H1 (cell line): ENCODE measurements around the gene RYR3. TPM values are rescaled to one million over a fixed set of nuclear protein-coding genes. Genes with fewer than 3 reads are reported as not detected.

ENCODE experiments used
- CTCF ChIA-PET: fragments of 300-600 bp; sonication (Branson Sonifier 250); formaldehyde crosslinking; loops from one replicate; lab custom pipeline; 2021; ENCODE audit not compliant: partially characterized antibody; lab: Charles Lee
- POLR2A ChIA-PET: fragments of 300-600 bp; sonication (Branson Sonifier 250); formaldehyde crosslinking; loops from one replicate; lab custom pipeline; 2021; ENCODE audit warnings: inconsistent platforms; ENCODE audit not compliant: partially characterized antibody; lab: Charles Lee
- DNase-seq, 2 experiments: peaks; one replicate each; pipeline versions ENCODE4 v3.0.0 to v3.0.0-alpha.2; 2010 to 2022; ENCODE audit warnings: low spot score in 2 of 2, low read depth in 1 of 2, mixed read lengths in 1 of 2
- FAIRE-seq: peaks from 2 replicates; lab custom pipeline; 2011; peaks lifted over from hg19 to GRCh38; lab: Jason Lieb, UNC
- H2AFZ ChIP-seq: 2 replicates; pipeline ENCODE4 v1.8.1; 2012; ENCODE audit warnings: low read length, inconsistent platforms
- H2AK5ac ChIP-seq: 2 replicates; pipeline ENCODE4 v1.6.1; 2013; ENCODE audit warnings: low read depth, low read length
- H2BK120ac ChIP-seq: replicated peaks from 2 replicates; pipeline ENCODE3; 2013; ENCODE audit warnings: low read depth, low read length, inconsistent platforms
- H2BK12ac ChIP-seq: 2 replicates; pipeline ENCODE4 v1.6.1; 2013; ENCODE audit warnings: low read depth, low read length
- H2BK15ac ChIP-seq: 2 replicates; pipeline ENCODE4 v1.6.1; 2013; ENCODE audit warnings: low read length
- H2BK20ac ChIP-seq: 2 replicates; pipeline ENCODE4 v1.6.1; 2013; ENCODE audit warnings: low read length
- H2BK5ac ChIP-seq: 2 replicates; pipeline ENCODE4 v1.6.1; 2013; ENCODE audit warnings: low read depth, low read length
- H3K14ac ChIP-seq: 2 replicates; pipeline ENCODE4 v1.6.1; 2013; ENCODE audit warnings: inconsistent platforms; ENCODE audit not compliant: insufficient read length
- H3K18ac ChIP-seq: 2 replicates; pipeline ENCODE4 v1.6.1; 2013; ENCODE audit warnings: low read length; ENCODE audit errors: extremely low read depth
- H3K23ac ChIP-seq: 2 replicates; pipeline ENCODE4 v1.6.1; 2013; ENCODE audit warnings: inconsistent platforms; ENCODE audit not compliant: insufficient read length
- H3K23me2 ChIP-seq: 2 replicates; pipeline ENCODE4 v1.6.1; 2013; ENCODE audit warnings: low read depth, low read length
- H3K27ac ChIP-seq: 2 replicates; pipeline ENCODE4 v1.6.1; 2011; ENCODE audit warnings: low read depth, low read length, inconsistent platforms
- H3K27me3 ChIP-seq, 4 experiments: replicated peaks in 1 of 4; 1 replicate in 1 of 4; 2 replicates in 3 of 4; pipeline versions ENCODE4 v1.6.1 to v1.8.1; 2011 to 2013; ENCODE audit warnings: low read length in 3 of 4, mild to moderate bottlenecking in 3 of 4, inconsistent platforms in 2 of 4, mixed read lengths in 2 of 4, moderate library complexity in 1 of 4; ENCODE audit not compliant: control insufficient read depth in 3 of 4, insufficient read depth in 3 of 4; ENCODE audit errors: extremely low read depth in 1 of 4
- H3K36me3 ChIP-seq, 4 experiments: 2 replicates each; pipeline versions ENCODE4 v1.6.1 to v1.8.1; 2011 to 2013; ENCODE audit warnings: mild to moderate bottlenecking in 4 of 4, low read length in 3 of 4, moderate library complexity in 2 of 4, control low read depth in 1 of 4, inconsistent platforms in 1 of 4; ENCODE audit not compliant: insufficient read depth in 4 of 4, control insufficient read depth in 2 of 4
- H3K4ac ChIP-seq: replicated peaks from 2 replicates; pipeline ENCODE3; 2013; ENCODE audit warnings: low read length, low read depth, mixed read lengths, inconsistent platforms; ENCODE audit not compliant: insufficient read length
- H3K4me1 ChIP-seq, 4 experiments: replicated peaks in 1 of 4; 1 replicate in 1 of 4; 2 replicates in 3 of 4; pipeline versions ENCODE4 v1.6.1 to v1.8.1; 2011 to 2013; ENCODE audit warnings: low read length in 3 of 4, inconsistent platforms in 2 of 4, mixed read lengths in 1 of 4; ENCODE audit not compliant: insufficient read depth in 4 of 4, control insufficient read depth in 3 of 4
- H3K4me2 ChIP-seq, 2 experiments: 2 replicates each; pipeline versions ENCODE4 v1.6.1 to v1.8.1; 2011 to 2013; ENCODE audit warnings: low read depth in 2 of 2, low read length in 2 of 2, control low read depth in 1 of 2, inconsistent platforms in 1 of 2, mild to moderate bottlenecking in 1 of 2; ENCODE audit not compliant: insufficient read depth in 1 of 2
- H3K4me3 ChIP-seq, 4 experiments: fragments of 200-600, 300-600 bp in 1 of 4; sonication (generic), shearing (Covaris generic), sonication (Bioruptor Twin) in 1 of 4; 2 replicates each; pipeline versions ENCODE4 v1.5.1 to v1.8.1; 2011 to 2016; ENCODE audit warnings: low read length in 4 of 4, low read depth in 3 of 4, control low read depth in 2 of 4, inconsistent platforms in 2 of 4, mild to moderate bottlenecking in 2 of 4, mixed read lengths in 1 of 4, moderate library complexity in 1 of 4; ENCODE audit not compliant: insufficient read depth in 2 of 4; ENCODE audit errors: extremely low read depth in 1 of 4
- H3K56ac ChIP-seq: replicated peaks from 2 replicates; pipeline ENCODE3; 2013; ENCODE audit warnings: low read depth, mild to moderate bottlenecking, mixed read lengths, low read length, inconsistent platforms; ENCODE audit not compliant: insufficient read length
- H3K79me1 ChIP-seq: 2 replicates; pipeline ENCODE4 v1.6.1; 2013; ENCODE audit warnings: low read depth, low read length, control low read depth
- H3K79me2 ChIP-seq, 2 experiments: 2 replicates each; pipeline versions ENCODE4 v1.6.1 to v1.8.1; 2012 to 2013; ENCODE audit warnings: low read length in 2 of 2, mild to moderate bottlenecking in 2 of 2, inconsistent platforms in 1 of 2; ENCODE audit not compliant: insufficient read depth in 2 of 2, control insufficient read depth in 1 of 2
- H3K9ac ChIP-seq, 4 experiments: replicated peaks in 1 of 4; 1 replicate in 1 of 4; 2 replicates in 3 of 4; pipeline versions ENCODE4 v1.6.1 to v1.8.1; 2011 to 2013; ENCODE audit warnings: low read depth in 3 of 4, low read length in 3 of 4, control low read depth in 2 of 4, mild to moderate bottlenecking in 2 of 4, moderate library complexity in 2 of 4, inconsistent platforms in 1 of 4; ENCODE audit errors: extremely low read depth in 1 of 4
- H3K9me3 ChIP-seq, 2 experiments: 2 replicates each; pipeline versions ENCODE4 v1.6.1 to v1.8.1; 2012 to 2013; ENCODE audit warnings: mild to moderate bottlenecking in 2 of 2, moderate library complexity in 2 of 2, control low read depth in 1 of 2, inconsistent platforms in 1 of 2, low read depth in 1 of 2, low read length in 1 of 2, mixed read lengths in 1 of 2; ENCODE audit not compliant: insufficient read depth in 2 of 2
- H4K20me1 ChIP-seq, 2 experiments: replicated peaks in 1 of 2; 2 replicates each; pipeline versions ENCODE3 to v1.8.1; 2011 to 2013; ENCODE audit warnings: inconsistent platforms in 2 of 2, low read length in 2 of 2, mild to moderate bottlenecking in 1 of 2; ENCODE audit not compliant: insufficient read depth in 2 of 2, control insufficient read depth in 1 of 2
- H4K5ac ChIP-seq: 2 replicates; pipeline ENCODE4 v1.6.1; 2013; ENCODE audit warnings: low read length, low read depth, mixed read lengths, inconsistent platforms; ENCODE audit not compliant: insufficient read length
- H4K8ac ChIP-seq: 2 replicates; pipeline ENCODE4 v1.8.0; 2013; ENCODE audit warnings: mild to moderate bottlenecking, moderate library complexity, low read length, inconsistent platforms; ENCODE audit not compliant: insufficient read depth; ENCODE audit errors: extremely low read depth
- H4K91ac ChIP-seq: replicated peaks from 2 replicates; pipeline ENCODE3; 2013; ENCODE audit warnings: low read length, mixed read lengths, inconsistent platforms; ENCODE audit not compliant: insufficient read length
- BACH1 ChIP-seq: IDR thresholded peaks from 2 replicates; pipeline ENCODE4 v1.6.1; 2012; ENCODE audit warnings: low read length, improper control_type of control experiment
- BCL11A ChIP-seq, 2 experiments: IDR thresholded peaks; one replicate each; pipeline ENCODE4 v1.6.1; 2011; ENCODE audit warnings: low read depth in 2 of 2, low read length in 2 of 2, mild to moderate bottlenecking in 2 of 2
- BRCA1 ChIP-seq: IDR thresholded peaks from 2 replicates; pipeline ENCODE4 v1.6.1; 2012; ENCODE audit warnings: low read depth, low read length, improper control_type of control experiment
- CBX8 ChIP-seq: fragments of 300-800, 300-1000 bp; sonication (generic); IDR thresholded peaks from 2 replicates; pipeline ENCODE4 v1.7.1; 2016; ENCODE audit warnings: low read depth, low read length, borderline replicate concordance
- CHD1 ChIP-seq: IDR thresholded peaks from 2 replicates; pipeline ENCODE4 v1.6.1; 2012; ENCODE audit warnings: low read depth, low read length, improper control_type of control experiment
- CHD2 ChIP-seq: IDR thresholded peaks from 2 replicates; pipeline ENCODE4 v1.6.1; 2012; ENCODE audit warnings: low read length, improper control_type of control experiment
- CTBP2 ChIP-seq: IDR thresholded peaks from 2 replicates; pipeline ENCODE4 v1.7.0; 2011; ENCODE audit warnings: borderline replicate concordance, mild to moderate bottlenecking, moderate library complexity, mixed read lengths, low read length; ENCODE audit not compliant: insufficient read depth, insufficient read length
- EP300 ChIP-seq, 2 experiments: IDR thresholded peaks; 1 replicate in 1 of 2; 2 replicates in 1 of 2; pipeline ENCODE4 v1.6.1; 2011 to 2012; ENCODE audit warnings: low read depth in 2 of 2, low read length in 2 of 2, mild to moderate bottlenecking in 2 of 2, borderline replicate concordance in 1 of 2, inconsistent platforms in 1 of 2, moderate library complexity in 1 of 2
- FOSL1 ChIP-seq: IDR thresholded peaks from 2 replicates; pipeline ENCODE4 v1.6.1; 2011; ENCODE audit warnings: mild to moderate bottlenecking, low read depth, low read length, moderate library complexity; ENCODE audit not compliant: insufficient read depth
- MAFK ChIP-seq: IDR thresholded peaks from 2 replicates; pipeline ENCODE4 v1.6.1; 2012; ENCODE audit warnings: low read depth, mild to moderate bottlenecking, improper control_type of control experiment, low read length
- NRF1 ChIP-seq: IDR thresholded peaks from 2 replicates; pipeline ENCODE4 v1.6.1; 2011; ENCODE audit warnings: mild to moderate bottlenecking, low read depth, low read length, improper control_type of control experiment
- RBBP5 ChIP-seq: IDR thresholded peaks from 2 replicates; pipeline ENCODE4 v1.7.1; 2012; ENCODE audit warnings: low read depth, mild to moderate bottlenecking, inconsistent platforms, low read length, moderate library complexity, borderline replicate concordance
- RNF2 ChIP-seq: fragments of 200-900, 300-1000 bp; sonication (generic); IDR thresholded peaks from 2 replicates; pipeline ENCODE4 v1.7.1; 2016; ENCODE audit warnings: borderline replicate concordance, low read depth, mild to moderate bottlenecking, antibody characterized with exemption, low read length; ENCODE audit not compliant: poor library complexity, severe bottlenecking; ENCODE audit errors: missing control alignments
- SP4 ChIP-seq: IDR thresholded peaks from 2 replicates; pipeline ENCODE4 v1.6.1; 2012; ENCODE audit warnings: low read length, inconsistent platforms
- TCF12 ChIP-seq: IDR thresholded peaks from 2 replicates; pipeline ENCODE4 v1.6.1; 2011; ENCODE audit warnings: low read depth, mild to moderate bottlenecking, low read length
- WGBS, 2 experiments: shearing (Covaris generic) in 1 of 2; methylation state at CpG; one replicate each; pipeline versions ENCODE4 v1.1.6 to v1.1.7; 2013 to 2015; ENCODE audit warnings: low lambda C conversion rate in 2 of 2, mixed read lengths in 2 of 2, inconsistent platforms in 1 of 2, low coverage in 1 of 2, missing lambda C conversion rate in 1 of 2; ENCODE audit not compliant: insufficient replicate concordance in 2 of 2, insufficient coverage in 1 of 2, insufficient read length in 1 of 2; ENCODE audit errors: extremely low coverage in 1 of 2, missing lambda C conversion rate in 1 of 2; 5-methylcytosine and 5-hydroxymethylcytosine counted together
- polyA plus RNA-seq, 7 experiments: library from polyadenylated mRNA; depleted of rRNA in 3 of 7; stranded (reverse) in 5 of 7; unstranded in 2 of 7; fragments of >200 nt in 5 of 7; fragments of 200-250 nt in 2 of 7; gene quantifications; 1 replicate in 5 of 7; 2 replicates in 1 of 7; 4 replicates in 1 of 7; pipeline versions ENCODE4 v1.2.1 to v1.2.3, GENCODE V29; 2011 to 2013; ENCODE audit warnings: missing spikeins in 2 of 7, mixed read lengths in 2 of 7
- total RNA-seq: library from RNA; stranded (reverse); fragmentation: NEBNext Ultra II Directional; extraction: Animal tissue kit (Norgen Biotek cat#: 25700); gene quantifications from 2 replicates; pipeline ENCODE4 v1.2.1, GENCODE V29; 2021

Gene RYR3
- total and polyA plus RNA-seq, 2 of the 8 experiments (the other 6 are each of a cell fraction or from before 2014, with no cell fraction given): 0.33 to 3.4 TPM

DNA sequence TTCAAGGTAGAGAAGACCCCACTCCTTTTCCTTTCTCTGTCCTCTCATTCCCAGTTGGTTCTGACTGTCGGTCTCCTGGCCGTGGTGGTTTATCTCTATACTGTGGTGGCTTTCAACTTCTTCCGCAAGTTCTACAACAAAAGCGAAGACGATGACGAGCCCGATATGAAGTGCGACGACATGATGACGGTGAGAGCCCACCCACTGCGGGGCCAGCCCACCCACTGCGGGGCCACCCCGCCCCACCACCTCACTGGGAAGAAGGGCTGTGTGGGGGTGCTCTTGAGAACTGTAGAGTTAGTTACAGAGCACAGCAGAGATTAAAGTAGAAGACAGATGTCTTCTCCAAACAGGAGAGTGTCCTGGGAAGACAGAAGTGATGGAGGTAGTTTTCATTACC is 547.0 kb downstream of the RYR3 start:
- no peak overlapping the region for H3K56ac ChIP-seq
- no peak overlapping the region for H4K91ac ChIP-seq
- POLR2A ChIA-PET: no interaction called here
- no peak overlapping the region for H4K8ac ChIP-seq
- CTCF ChIA-PET: no interaction called here
- no peak overlapping the region for H2BK20ac ChIP-seq
- H2BK5ac ChIP-seq: no peak overlapping the region
- H3K79me1 ChIP-seq: no peaks in the 10 kb centered on the region
- H2BK15ac ChIP-seq: no peak overlapping the region
- no peak overlapping the region for H3K4ac ChIP-seq
- WGBS, 2 experiments: 96% methylated on average over 13 of the region's 13 CpGs; no CpG with 5 or more reads in 1 of the 2 experiments
- no peak overlapping the region for H4K5ac ChIP-seq
- peaks cover 0 to 6% (median 3%) of the 10 kb centered on the region in 4 experiments; a peak in 3 of 7 replicates for H3K4me1 ChIP-seq
- H4K20me1 ChIP-seq: no peaks in the 10 kb centered on the region
- no peaks in the 10 kb centered on the region for H3K79me2 ChIP-seq
- H3K4me3 ChIP-seq: no peak overlapping the region
- no peak overlapping the region for H3K4me2 ChIP-seq
- H3K27me3 ChIP-seq: no peaks in the 10 kb centered on the region
- no peaks in the 10 kb centered on the region for H3K9me3 ChIP-seq
- H3K14ac ChIP-seq: no peak overlapping the region
- FAIRE-seq (no peak), DNase-seq (no peak)
- H2AFZ ChIP-seq: no peak overlapping the region
- H2AK5ac ChIP-seq: no peak overlapping the region
- H3K9ac ChIP-seq: no peak overlapping the region
- H3K36me3 ChIP-seq: no peaks in the 10 kb centered on the region; a peak in 1 of 8 replicates
- H3K18ac ChIP-seq: no peak overlapping the region
- H2BK12ac ChIP-seq: no peak overlapping the region
- no peaks in the 10 kb centered on the region for H3K23me2 ChIP-seq
- no peak overlapping the region for H3K27ac ChIP-seq
- H3K23ac ChIP-seq: no peak overlapping the region
- no peak overlapping the region for H2BK120ac ChIP-seq
- no peak for TF ChIP-seq TCF12
- TF ChIP-seq FOSL1: no peak
- TF ChIP-seq SP4: no peak
- TF ChIP-seq BRCA1: no peak
- TF ChIP-seq EP300 (IDR thresholded peaks at IDR 0.05; ENCODE audit: borderline replicate concordance in 1 of 2, low read depth in 2 of 2, low read length in 2 of 2): no peak
- no peak for TF ChIP-seq CBX8
- TF ChIP-seq NRF1: no peak
- TF ChIP-seq BCL11A (IDR thresholded peaks at IDR 0.05; ENCODE audit: low read depth in 2 of 2, low read length in 2 of 2): no peak
- TF ChIP-seq RNF2: no peak
- no peak for TF ChIP-seq CHD2
- TF ChIP-seq CHD1: no peak
- TF ChIP-seq MAFK: no peak
- TF ChIP-seq RBBP5: no peak
- no peak for TF ChIP-seq BACH1
- no peak for TF ChIP-seq CTBP2
